GM04503 (cell line): ENCODE data around the gene MYRIP.
"Not testable (repeated sequence)": the region's sequence is repeated elsewhere in the genome, so short reads cannot be mapped to it uniquely, and the experiment has no call there.

Source experiments
- DNase-seq: peaks from one replicate; pipeline ENCODE4 v3.0.0-alpha.2; 2012; ENCODE audit warnings: low read depth

MYRIP gene

GRCh38 chr3:39808467-39809180 is 785 bp upstream of the MYRIP start:
- DNase-seq, result no peak

GRCh38 chr3:39809995-39810595 is 686 bp downstream of the MYRIP start:
- no peak for DNase-seq

- no peak for DNase-seq
Observed at GRCh38 chr3:39810647-39811161, 1.3 kb downstream of the MYRIP start.

GRCh38 chr3:39811561-39811960 is 2.2 kb downstream of the MYRIP start:
- no peak for DNase-seq

GRCh38 chr3:39812537-39812936 is 3.1 kb downstream of the MYRIP start:
- DNase-seq, result no peak

GRCh38 chr3:39814007-39814406 is 4.6 kb downstream of the MYRIP start:
- no peak for DNase-seq

GRCh38 chr3:39819899-39820298 is 10.5 kb downstream of the MYRIP start:
- no peak for DNase-seq

- not testable (repeated sequence) for DNase-seq
Observed at GRCh38 chr3:39833764-39834163, 24.4 kb downstream of the MYRIP start.

GRCh38 chr3:39839484-39839883 is 30.1 kb downstream of the MYRIP start:
- no peak for DNase-seq

- peak; percentile 0 for DNase-seq
Observed at GRCh38 chr3:39843440-39843839, 34.0 kb downstream of the MYRIP start.

- DNase-seq, result no peak
Observed at GRCh38 chr3:39848365-39848764, 39.0 kb downstream of the MYRIP start.

GRCh38 chr3:39849992-39850715 is 40.7 kb downstream of the MYRIP start:
- no peak for DNase-seq

- no peak for DNase-seq
Observed at GRCh38 chr3:39850716-39851032, 41.3 kb downstream of the MYRIP start.

- DNase-seq, result no peak
Observed at GRCh38 chr3:39855517-39855916, 46.1 kb downstream of the MYRIP start.

GRCh38 chr3:39869890-39870289 is 60.5 kb downstream of the MYRIP start:
- DNase-seq, result no peak

GRCh38 chr3:39870706-39871105 is 61.3 kb downstream of the MYRIP start:
- no peak for DNase-seq

GRCh38 chr3:39879581-39879980 is 70.2 kb downstream of the MYRIP start:
- DNase-seq, result no peak

- DNase-seq, result no peak
Observed at GRCh38 chr3:39882111-39882510, 72.7 kb downstream of the MYRIP start.

GRCh38 chr3:39892068-39892467 is 82.7 kb downstream of the MYRIP start:
- no peak for DNase-seq

- no peak for DNase-seq
Observed at GRCh38 chr3:39896184-39896583, 86.8 kb downstream of the MYRIP start.

- no peak for DNase-seq
Observed at GRCh38 chr3:39900462-39901002, 91.1 kb downstream of the MYRIP start.

GRCh38 chr3:39903253-39903652 is 93.8 kb downstream of the MYRIP start:
- no peak for DNase-seq

GRCh38 chr3:39905788-39906187 is 96.4 kb downstream of the MYRIP start:
- no peak for DNase-seq
